ENCODE measurements around the gene IGF2BP2.

IGF2BP2 gene

DNA sequence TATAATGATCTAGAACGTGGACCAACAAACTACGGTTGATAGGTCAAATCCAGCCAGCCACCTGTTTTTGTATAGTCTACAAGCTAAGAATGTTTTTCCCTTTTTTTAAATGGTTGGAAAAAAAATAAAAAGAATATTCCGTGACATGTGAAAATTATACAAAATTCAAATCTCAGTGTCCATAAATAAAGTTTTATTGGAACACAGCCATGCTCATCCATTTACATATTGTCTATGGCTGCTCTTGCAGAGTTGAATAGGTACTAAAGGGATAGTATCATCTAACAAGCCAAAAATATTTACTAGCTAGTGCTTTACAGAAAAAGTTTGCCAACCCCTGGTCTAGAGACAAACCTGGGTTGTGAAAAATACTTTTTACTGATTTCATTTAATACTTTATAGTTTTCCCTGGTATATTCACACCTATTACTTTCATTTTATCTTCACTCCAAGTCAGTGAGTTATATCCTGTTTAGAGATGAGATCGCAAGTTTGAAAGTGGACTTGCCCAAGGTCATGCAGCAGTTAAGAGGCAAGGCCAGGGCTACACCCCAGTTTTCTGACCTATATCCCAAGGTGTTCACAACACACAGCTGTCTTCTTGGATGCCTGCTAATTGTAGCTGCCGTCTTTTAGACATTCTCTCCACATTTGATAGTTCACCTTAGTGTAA, 58.4 kb downstream of the IGF2BP2 start:
- DNase-seq (ENCODE audit: low read depth in 2 of 2) = no peak

DNA sequence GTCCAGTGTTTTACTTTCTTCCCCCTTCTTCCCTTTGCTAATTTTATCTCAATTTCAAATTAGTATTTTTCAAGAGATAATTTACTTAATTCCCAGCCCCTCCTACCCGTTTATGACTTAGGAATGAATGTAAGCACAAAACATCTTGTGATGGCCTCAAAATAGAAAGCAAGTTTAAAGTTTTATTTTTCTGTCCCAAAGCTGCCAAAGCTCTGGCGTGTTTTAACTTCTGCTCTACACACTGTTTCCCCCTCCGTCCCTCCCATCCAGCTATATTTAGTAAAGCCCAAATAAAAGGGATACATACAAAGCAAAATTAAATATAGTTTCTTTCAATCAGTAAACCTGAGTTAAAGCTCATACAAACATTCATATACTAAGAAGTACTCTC, 59.9 kb downstream of the IGF2BP2 start:
- no peak for DNase-seq (ENCODE audit: low read depth in 2 of 2)

DNA sequence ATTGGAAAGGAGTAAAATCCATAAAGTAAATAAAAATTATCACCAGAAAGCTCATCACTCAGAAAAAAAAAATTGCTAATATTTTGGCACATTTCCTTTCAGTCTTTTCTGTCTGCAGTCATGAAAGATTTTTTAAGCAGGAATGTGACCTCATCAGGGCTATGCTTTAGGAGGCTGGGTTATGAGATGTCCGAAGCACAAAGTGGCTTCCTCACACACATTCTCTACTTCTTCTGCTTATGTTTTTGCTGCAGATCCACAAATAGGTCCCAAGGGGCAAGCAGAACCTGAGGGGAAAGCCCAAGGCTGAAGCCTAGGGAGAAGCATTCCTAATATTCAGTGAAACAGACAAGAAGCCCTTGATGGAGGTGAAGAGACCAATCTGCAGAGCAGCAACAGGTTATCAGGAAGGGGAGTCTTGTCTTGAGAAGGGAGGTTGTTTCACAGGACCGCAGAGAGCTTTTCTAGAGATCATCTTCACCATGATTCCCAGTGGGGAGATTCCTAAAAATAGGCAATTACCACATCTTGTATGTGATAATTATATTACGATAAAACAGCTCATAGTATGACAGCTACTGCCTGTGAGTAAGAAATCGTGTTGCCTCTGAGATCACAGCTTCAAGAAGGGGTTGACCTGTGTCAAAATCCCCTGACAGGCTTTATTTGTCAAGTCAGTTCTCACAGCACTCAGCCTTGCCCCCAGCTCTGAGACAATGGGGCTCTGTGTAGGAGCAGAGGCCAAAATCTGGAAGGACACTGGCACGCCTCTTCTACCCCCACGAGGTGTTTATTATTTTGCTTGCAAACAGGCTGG, 60.5 kb downstream of the IGF2BP2 start:
- no peak for DNase-seq (ENCODE audit: low read depth in 2 of 2)

- DNase-seq (ENCODE audit: low read depth in 2 of 2) = no peak
Measured at GRCh38 chr3:185763347-185764005, 61.4 kb downstream of the IGF2BP2 start.

- no peak for DNase-seq (ENCODE audit: low read depth in 2 of 2)
Measured at GRCh38 chr3:185760550-185760949, 64.3 kb downstream of the IGF2BP2 start.

- DNase-seq (ENCODE audit: low read depth in 2 of 2) = no peak
Measured at GRCh38 chr3:185760088-185760487, 64.8 kb downstream of the IGF2BP2 start.

- DNase-seq (ENCODE audit: low read depth in 2 of 2) = no peak
Measured at GRCh38 chr3:185759512-185759911, 65.3 kb downstream of the IGF2BP2 start.

GRCh38 chr3:185758912-185759311, 65.9 kb downstream of the IGF2BP2 start:
- DNase-seq (ENCODE audit: low read depth in 2 of 2) = no peak

GRCh38 chr3:185757176-185757575, 67.7 kb downstream of the IGF2BP2 start:
- no peak for DNase-seq (ENCODE audit: low read depth in 2 of 2)

- DNase-seq (ENCODE audit: low read depth in 2 of 2) = no peak
Measured at GRCh38 chr3:185756477-185756876, 68.4 kb downstream of the IGF2BP2 start.

DNA sequence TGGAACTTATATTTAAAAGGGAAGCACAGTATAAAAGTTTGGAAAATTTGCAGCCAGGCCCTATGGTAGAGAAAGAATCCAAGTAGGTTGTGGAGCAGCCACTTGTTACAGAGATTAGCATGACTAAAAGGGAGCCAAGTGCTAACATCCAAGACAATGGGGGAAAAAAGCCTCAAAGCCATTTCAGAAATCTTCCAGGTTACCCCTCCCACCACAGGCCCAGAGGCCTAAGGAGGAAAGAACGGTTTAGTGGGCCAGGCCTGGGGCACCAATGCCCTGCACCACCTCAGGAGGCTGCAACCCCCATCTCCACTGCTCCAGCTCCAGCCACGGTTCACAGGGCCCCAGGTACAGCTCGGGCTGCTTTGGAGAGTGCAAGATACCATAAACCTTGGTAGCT, 69.9 kb downstream of the IGF2BP2 start:
- no peak for DNase-seq (ENCODE audit: low read depth in 2 of 2)

- DNase-seq (ENCODE audit: low read depth in 2 of 2) = no peak
Measured at GRCh38 chr3:185753354-185753753, 71.5 kb downstream of the IGF2BP2 start.

DNA sequence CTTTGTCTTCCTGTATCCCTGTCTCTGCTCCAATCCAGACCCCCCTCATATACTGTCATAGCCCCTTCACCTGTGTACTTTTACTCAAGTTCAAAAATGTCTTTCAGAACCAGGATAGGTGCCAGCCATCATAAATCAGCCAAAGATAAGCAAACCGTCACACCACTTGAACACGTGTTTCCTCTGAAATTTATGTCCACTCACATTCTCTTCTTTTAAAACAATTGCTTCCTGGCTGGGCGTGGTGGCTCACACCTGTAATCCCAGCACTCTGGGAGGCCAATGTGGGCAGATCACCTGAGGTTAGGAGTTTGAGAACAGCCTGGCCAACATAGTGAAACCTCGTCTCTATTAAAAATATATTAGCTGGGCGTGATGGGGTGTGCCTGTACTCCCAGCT, 74.1 kb downstream of the IGF2BP2 start:
- DNase-seq (ENCODE audit: low read depth in 2 of 2) = no peak

DNA sequence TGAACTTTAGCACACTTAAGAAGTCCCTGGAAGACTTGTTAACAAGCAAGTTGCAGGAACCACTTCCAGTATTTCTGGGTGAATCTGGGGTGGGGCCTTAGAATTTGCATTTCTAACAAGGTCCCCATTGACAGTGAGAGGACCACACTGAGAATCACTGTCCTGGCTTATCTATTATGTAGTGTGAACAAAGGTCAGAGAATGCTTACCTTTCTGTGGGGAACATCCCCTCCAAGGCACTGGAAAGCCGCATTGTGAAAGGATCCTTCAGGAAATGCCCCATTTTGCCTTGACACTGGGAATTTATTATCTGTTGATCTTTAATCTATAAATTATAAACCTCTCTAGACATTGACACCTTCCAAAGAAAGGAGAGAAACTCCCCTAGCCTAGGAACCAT, 74.8 kb downstream of the IGF2BP2 start:
- no peak for DNase-seq (ENCODE audit: low read depth in 2 of 2)

GRCh38 chr3:185746470-185746869, 78.4 kb downstream of the IGF2BP2 start:
- DNase-seq (ENCODE audit: low read depth in 2 of 2) = no peak

DNA sequence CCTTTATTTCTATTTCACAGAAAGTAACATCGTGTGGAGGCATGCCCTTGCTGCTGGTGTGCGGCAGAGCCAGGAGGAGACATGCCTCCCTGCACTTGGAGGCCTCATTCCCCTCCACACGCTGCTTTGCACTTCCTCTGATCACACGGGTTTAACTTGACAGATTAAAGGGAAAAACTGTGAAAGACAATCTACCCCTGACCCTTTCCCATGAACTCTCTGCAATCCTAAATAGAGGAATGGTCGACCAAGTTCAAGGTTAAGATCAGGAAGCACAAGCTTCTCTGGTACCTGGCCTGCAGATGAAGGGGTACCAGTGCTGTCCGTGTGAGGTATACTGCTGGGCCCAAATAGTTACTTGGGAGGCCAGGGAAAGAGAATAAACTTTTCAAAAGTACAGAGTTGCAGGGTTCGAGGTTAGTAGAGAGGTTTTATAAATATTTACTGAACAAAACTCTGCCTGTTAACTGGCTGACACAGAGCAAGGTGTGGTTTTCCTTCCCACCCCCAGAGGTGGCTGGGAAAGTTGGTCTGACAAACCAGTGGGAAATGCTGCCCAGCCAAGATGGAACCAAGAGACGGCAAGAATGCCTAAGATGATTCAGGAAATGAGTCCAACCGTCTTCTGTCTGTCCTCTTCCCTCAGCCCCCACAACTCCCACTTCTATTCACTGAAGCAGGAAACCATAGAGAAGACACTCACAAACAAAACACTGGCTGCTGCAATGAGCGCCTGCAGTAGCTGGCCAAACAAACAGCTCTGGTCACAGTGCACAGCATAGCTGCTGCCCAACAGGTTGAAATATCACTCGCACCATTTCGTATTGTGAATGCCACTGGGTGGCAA, 79.6 kb downstream of the IGF2BP2 start:
- DNase-seq (ENCODE audit: low read depth in 2 of 2) = no peak

- DNase-seq (ENCODE audit: low read depth in 2 of 2) = no peak
Measured at GRCh38 chr3:185741586-185741985, 83.3 kb downstream of the IGF2BP2 start.

GRCh38 chr3:185740133-185740532, 84.7 kb downstream of the IGF2BP2 start:
- no peak for DNase-seq (ENCODE audit: low read depth in 2 of 2)

DNA sequence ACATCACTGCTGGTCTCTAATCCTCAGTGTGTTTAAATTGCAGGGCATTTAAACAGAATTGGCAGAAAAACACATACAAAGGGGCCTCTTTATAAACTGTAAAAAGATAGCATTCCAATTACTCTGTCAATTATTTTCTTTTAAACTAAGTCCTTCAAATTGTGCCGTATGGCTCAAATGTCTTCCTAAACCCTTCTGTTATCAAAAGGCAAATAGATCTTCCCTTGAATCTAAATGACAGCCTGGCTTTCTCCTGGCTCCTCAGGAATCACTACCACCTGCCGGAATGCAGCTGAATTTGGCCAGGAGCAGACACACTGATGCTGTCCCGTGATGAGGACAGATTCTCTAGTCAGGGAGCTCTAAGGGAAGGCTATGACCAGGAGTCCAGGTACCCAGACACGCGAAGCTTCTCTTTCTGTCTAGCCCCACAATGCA, 85.6 kb downstream of the IGF2BP2 start:
- no peak for DNase-seq (ENCODE audit: low read depth in 2 of 2)

DNA sequence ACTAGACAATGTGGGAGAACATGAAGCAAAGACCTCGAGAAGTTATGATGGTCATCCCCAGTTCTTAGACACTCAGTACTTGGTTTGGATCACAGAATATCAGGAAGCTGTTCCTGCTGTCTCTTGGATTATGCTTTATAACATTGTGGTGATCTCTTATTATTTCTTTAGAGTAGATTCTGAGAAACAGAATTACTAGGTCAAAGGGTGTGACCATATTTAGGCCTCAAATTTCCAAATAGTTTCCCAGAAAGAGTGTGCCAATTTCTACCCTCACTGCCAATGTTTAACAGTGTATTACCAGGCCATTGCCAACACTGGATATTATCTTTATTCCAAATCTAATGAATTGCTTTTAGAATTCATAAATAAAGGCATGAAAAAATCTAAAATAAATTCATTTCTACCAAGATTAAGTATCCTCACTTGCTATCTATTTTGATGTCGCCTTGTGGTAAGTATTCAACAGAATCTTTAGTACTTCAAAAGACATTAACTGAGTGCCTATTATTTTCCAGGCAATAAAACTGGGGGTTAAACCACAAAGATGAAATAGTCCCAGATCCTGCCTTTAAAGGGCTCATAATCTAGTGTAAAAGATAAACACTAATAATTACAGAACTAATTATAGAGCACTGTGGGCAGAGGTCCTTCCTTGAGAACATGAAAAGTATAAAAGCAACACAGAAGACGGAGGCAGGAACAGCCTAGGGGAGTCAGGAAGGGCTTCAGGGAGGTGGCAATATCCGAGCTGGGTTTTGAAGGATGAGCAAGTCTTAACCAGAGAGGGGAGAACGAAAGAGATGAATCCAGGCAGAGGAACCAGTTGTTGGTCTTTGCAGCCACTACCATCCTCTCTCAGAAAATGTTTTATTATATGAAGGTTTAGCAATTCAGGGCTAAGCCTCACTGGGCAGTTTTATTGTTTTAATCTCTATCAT, 86.8 kb downstream of the IGF2BP2 start:
- DNase-seq (ENCODE audit: low read depth in 2 of 2) = no peak

DNA sequence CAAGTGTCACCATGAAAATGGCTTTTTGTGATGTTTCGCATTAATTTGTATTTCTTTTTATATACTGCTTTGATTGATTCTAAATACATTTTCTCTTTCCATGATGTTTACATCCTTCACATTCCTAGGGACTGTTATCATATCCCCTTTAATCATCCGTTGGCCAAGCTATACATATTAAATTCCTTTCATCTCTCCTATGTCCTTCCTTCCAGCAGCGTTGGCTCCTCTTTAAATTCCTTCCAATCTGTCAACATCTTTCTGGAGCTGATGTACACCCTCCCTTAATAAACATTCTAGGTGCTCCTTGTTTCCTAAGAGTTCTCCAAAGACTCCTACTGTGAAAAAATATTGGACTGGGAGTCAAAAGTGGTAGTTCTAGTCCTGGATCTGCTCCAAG, 87.8 kb downstream of the IGF2BP2 start:
- no peak for DNase-seq (ENCODE audit: low read depth in 2 of 2)

Measured in stimulated activated CD4-positive, alpha-beta T cell treated with anti-CD3 and anti-CD28 coated beads, Interleukin-12 subunit alpha, Interleukin-12 subunit beta, amount 100 ng/mL, for 24 hours (primary cell).